NCI-H1092 (cell line): ENCODE data around the gene CCDC88C.

ENCODE experiments used
- DNase-seq: peaks from one replicate; lab custom pipeline; 2025; lab: John Stamatoyannopoulos, UW

The CCDC88C gene

DNA sequence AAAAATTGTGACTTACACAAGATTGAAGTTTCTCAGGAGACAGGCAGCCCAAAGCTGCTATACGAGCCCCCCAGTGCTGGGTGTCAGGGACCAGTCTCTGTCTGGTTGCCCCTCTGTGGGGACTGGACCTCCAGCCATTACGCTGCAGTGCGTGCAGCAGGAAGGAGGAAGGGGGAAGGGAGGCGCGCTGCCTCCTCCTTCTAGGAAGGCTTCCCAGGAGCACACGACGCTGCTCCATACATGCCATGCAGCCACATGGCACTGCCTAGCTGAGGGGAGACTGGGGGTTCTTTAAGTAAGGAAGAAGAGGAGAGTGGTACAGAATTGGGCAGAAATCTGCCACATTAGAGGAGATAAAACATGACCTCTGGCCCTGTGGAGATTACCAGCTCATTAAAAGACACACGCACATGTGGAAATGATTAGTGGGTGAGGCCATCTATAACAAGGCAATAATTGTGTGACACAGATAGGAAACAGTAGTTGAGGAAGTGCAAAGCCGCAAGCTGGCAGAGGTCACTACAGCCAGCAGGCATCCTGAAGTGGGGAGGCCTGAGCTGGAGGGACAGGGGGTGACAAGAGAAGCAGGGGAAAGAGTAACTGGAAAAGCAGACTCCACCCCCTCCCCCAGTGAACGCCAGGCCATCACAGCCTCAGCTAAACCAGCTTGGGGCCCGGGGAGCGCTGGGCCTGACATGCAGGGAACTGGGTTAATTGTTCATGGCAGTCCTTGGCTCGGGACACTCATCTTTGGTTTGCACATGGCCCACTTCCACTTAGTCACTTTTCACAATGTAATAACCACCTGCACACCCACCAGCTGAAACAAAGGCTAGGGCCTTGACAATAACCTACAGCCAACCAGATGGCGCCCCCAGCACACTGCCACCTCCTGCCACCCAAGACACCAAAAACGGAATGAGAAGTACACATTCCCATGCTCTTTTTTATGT is 39.6 kb downstream of the CCDC88C start:
- no peak for DNase-seq

DNA sequence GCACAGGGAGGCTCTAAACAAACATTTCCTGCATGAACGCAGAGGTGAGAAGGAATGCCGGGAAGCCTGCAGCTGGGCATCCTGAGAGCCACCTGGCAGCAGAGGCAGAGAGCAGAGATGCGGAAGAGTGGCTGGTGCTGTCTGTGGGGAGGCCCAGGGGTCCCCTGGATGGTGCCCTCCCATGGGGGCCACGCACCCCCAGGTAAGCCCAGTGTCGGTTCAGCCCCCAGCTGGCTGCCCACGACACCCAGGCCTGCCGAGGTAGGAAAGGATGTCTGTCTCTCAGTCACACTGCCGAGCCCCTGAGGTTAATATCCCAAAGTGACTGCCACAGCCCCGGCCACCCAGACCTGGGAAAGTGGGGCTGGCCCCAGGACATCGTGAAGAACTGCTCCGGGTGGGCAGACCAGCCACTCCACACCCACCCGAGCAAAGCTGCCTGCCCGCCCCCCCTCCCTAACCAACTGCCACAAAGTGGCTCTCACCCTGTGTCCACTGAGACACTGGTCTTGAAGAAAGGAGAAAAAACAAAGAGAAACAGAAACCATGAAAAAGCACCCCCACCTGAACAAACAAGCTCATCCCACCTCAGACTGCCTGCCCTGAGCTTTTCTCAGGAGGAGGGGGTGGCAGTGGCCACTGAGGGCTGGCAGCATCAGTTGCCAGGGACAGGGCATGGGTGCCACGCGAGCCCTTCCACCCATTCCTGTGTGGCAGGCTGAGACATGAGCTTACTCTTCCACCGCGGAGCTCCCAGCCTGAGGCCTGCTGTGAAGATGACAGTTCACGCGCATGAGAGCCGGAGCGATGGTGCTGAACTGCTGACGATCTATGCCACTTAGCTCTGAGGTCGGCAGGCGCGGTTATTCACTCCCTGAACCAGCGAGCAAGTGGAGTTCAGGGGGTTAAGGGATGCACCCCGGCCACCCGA is 40.8 kb downstream of the CCDC88C start:
- no peak for DNase-seq

DNA sequence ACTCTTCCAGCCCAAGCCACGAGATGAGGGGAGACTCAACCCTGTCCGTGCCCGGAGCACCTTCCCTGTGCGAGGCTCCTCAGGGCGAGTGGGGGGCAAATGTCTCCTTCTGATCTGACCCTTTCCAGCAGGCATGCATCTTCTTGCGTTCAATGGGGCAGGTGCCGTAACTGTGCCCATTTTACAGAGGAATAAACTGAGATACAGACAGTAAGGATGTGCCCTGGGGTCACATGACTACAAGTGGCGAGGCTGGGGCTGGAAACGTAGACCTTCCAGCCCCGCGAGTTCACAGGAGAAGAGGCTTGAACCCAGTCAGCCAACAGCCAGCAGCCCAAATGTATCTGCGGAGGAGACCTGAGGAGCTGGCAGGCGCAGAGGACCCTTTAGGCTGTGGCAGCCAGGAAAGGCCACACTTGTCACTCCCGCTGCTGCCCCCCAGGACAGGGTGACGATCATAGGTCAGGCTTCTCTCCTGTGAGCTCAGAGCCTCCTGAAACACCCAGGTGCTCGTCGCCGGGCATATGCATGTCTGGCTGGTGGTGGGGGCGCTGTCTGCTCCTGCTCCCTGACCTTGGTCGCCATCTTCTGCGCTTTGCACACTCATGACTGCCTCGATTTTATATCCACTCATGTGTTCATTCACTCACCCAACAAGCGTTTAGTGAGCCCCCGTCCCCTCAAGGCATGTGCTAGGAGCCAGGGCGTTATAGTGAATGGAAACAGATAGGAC is 41.7 kb downstream of the CCDC88C start:
- DNase-seq = no peak

DNA sequence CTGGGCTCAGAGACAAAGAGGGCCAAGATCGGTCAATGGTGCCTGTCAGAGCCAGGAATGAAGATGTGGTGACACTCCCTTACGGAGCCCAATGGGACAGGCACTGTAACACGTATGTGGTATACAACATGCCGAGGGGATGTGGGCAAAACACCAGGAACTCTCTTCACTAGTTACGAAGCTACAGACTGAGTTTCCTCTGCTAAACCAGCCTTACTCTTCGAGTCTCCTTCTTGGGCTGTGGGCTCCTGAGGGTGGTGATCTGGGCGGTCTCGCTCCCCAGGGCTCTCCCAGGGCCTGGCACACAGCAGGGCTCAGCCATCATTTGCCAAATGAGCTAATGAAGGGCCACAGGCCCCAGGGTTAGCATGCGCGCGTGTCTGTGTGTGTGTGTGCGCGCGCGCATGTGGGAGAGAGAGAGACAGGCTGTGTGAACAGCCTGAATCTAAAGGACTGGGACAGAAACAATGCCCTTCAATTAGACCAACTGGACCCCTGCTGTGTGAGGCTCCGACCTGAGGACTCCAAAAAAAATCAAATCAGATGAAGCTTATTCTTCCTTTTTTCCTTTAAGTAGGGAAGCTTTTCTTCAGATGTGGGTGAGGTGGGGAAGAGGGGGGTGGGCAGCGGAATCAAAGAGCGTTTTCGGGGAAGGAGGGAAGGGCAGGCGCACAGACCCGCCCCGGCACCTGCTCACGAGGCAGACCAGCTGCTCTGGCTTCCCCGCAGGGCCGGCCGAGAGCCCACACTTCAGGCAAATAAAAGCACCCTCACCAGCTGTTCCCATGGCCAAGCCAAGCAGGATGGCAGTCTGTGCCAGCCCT is 42.5 kb downstream of the CCDC88C start:
- peak; percentile 88 for DNase-seq

DNA sequence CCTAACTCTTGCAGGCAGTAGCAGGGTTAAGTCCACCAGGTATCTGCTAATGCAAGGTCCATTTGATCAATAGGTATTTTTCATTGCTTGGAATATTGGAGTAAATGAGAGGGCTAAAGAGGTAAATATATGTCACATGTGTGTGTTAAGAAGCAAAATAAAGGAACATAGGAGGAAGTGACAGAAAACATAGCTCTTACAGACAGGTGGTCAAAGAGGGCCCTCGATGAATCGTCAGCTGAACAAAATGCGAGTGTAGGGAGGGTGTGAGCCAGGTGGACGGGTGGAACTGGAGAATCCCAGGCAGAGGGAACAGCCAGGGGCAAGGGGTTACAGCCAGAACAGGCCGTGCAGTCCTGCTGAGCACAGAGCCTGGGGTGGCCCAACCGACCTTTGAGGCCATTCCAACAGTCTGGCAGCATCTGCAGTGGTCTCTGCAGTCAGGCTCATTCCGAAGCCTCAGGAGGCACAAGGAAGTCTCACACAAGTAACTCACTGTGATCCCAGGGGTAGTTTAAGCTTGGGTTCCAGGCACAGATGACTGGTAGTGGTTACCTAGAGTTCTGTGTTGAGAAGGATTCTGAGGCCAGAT is 43.2 kb downstream of the CCDC88C start:
- DNase-seq = no peak

DNA sequence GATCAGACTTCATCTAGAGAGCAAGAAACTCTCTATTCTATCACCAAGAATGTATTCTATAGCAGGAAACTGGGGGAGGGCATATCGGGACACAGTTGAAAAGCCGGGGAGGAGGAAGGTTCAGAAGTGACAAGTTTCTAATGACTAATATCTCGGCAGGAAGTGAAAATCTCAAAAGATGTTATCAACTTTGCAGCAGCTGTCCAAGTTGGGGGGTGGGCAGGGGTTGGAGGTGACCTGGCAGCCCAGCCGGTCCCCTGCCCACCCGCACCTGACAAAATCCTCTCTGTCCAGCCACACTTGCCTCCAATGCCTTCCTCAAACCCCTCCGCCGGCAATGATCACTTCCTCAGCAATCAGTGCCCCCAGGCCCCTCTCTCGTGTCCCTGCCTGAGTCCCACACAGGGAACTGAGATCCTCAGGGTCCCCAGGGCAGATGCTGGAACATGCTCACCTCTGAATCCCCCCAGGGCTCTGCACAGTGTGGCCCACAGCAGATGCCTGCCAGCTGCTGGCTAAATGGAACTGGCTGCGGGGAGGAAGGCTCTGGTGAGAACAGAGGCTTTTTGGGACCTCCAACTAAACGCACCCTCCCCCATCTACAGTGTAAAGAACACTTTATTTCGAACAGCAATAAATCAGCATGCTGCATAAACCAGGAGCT is 43.9 kb downstream of the CCDC88C start:
- peak; percentile 31 for DNase-seq

DNA sequence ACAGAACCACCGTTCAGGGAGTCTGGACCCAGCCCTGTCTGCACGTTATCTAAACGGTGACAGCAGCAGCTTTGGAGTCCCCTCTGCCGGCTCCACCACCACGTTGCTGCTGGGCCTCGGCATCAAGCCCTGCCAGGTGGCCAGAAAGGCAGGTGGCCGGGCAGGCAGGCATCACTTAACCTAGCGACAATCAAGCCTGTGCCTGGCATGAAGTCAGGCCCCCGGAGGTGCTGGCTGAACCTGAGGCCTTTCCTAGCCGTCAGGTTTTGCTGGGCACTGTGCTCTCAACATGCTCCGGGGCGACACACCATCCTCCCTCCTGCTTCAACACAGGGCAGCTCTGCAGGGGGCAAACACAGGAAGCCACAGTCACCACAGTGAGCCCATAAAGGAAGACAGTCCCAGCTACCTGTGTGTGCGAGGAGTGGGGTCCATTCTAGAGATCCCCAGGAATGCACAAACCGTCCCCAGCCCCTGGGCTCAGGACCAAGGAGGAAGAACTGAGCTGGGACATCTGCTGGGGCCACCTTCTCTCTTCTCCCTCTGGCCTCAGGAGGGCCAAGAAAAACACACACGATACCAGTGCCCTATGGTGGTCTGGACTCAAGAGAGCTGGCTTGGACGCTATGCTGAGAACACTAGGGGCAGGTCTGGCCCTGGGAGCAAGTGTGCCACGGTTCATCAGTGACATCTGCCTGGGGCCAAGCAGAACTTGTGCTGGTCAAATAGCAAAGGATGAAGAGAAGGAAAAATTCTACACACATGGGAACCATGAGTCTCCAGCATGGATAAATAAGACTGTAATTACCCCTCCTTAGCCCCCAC is 44.7 kb downstream of the CCDC88C start:
- DNase-seq = peak; percentile 54

DNA sequence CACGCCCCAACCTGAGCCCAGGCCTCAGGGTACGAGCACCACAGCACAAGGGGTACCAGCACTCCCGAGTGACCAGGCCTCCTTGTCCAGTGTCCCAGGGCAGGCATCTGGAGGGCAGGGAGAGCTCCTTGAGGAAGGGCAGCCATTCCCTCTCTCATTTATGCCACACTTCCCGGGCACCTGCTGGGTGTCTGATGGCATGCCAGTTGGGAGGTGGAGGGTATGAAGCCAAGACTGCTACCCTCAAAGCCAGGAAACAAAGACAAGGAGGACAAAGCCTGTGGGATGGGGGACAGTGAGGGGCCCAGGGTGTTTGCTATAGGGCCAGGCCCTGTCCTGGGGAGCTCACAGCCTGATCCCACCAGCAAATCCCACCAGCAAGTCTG is 45.6 kb downstream of the CCDC88C start:
- DNase-seq = no peak

DNA sequence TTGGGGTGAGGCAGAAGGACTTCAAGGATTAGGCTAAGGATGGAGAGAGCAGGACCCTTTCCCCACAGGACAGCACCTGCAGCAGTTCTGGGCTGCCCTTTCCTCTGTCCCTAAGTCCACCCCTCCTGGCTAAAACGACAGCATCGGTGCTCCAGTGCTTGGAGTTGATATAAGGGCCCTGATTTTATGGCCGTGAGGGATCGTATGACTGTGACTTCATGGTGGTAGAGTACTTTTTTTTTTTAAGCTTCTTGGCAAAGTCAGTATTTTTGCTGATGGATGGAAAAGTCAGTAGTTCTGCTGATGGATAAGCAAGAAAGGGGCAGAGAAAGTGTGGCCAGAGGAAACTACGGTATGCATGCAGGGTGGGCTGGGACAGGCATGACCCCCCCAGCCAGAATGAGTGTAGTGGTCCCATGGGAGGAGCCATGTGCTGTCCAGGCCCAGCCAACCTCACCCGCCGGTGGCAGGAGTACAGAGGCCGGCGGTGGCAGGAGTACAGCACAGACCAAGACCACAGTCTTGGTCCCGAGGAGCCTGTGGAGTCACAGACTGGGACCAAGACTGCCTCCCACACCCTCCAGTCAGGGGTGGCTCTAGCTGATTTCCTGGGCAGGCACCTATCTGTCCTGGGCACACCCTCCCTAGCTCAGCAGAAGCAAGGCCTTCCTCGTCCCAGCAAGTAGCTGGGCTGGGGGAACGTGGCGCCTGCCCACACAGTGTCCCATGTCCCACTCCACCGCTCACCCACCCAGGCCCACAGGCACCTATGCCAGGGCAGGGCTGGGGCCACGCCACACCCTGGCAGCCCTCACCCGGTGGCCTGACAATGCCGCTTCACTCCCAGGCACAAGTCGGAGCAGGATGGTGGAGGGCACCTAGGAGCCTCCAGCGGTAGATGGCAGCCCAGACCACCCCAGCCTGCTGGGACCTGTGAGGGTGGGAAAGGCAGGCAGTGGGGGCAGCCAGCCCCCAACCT is 46.3 kb downstream of the CCDC88C start:
- no peak for DNase-seq

DNA sequence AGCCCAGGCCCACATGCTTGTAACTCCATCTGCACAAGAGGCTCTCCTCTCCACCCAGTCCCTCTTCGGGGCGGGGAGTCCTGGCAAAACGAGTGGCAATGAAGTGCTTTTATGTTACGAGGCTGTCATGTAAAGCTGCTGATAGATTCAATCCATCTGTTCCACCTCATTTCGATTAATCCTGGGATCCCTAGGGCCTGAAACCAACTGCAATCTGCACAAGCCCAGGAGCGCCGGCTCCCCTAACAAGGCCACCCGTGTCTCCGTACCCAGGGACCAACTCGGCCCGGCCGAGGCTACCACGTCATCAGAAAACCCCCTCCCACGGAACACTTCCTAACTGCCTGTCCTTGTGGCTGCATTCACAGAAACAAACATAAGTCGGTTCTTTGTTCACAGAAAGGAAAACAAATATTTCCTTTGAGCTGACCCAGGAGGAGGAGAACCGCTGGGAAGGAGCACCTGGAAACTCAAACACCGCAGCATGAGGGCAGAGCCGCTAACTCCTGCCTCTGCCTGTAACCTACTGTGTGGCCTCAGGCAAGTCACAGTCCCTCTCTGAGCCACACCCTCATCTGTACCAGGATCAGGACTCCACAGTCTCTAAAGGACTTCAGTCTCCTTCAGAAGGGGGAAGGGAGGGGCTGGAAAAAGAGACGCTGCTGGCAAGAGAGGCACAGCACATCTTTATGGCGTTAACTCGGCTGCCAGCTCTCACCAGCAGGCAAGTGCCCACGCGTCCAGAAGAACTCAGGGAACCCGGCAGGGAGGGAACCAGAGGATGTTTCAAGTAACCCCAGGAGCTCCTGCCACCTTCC is 47.8 kb downstream of the CCDC88C start:
- DNase-seq = peak; percentile 72

DNA sequence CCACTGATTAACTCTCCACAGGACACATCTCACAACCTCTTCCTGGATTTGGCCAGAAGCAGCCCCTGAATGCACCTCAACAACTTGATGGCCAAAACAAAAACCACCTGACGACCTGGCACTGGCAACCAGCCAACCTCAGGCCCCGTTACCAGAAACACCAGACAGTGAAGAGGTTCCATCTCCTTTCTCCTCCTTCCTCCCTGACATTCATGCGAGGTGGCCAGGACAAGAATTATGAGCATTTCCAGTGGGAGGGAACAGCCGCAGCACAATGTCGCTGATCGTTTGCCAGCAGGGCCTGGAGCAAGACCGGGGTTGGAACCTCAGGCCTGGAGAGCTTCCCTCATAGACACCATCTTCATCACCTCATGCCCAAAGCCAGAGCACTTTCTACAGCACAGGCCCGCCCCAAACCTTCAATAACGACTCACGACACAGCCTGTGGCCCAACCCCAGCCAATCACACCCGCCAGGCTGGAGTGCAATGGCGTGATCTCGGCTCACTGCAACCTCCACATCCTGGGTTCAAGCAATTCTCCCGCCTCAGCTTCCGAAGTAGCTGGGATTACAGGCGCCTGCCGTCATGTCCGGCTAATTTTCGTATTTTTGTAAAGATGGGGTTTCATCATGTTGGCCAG is 48.7 kb downstream of the CCDC88C start:
- no peak for DNase-seq

DNA sequence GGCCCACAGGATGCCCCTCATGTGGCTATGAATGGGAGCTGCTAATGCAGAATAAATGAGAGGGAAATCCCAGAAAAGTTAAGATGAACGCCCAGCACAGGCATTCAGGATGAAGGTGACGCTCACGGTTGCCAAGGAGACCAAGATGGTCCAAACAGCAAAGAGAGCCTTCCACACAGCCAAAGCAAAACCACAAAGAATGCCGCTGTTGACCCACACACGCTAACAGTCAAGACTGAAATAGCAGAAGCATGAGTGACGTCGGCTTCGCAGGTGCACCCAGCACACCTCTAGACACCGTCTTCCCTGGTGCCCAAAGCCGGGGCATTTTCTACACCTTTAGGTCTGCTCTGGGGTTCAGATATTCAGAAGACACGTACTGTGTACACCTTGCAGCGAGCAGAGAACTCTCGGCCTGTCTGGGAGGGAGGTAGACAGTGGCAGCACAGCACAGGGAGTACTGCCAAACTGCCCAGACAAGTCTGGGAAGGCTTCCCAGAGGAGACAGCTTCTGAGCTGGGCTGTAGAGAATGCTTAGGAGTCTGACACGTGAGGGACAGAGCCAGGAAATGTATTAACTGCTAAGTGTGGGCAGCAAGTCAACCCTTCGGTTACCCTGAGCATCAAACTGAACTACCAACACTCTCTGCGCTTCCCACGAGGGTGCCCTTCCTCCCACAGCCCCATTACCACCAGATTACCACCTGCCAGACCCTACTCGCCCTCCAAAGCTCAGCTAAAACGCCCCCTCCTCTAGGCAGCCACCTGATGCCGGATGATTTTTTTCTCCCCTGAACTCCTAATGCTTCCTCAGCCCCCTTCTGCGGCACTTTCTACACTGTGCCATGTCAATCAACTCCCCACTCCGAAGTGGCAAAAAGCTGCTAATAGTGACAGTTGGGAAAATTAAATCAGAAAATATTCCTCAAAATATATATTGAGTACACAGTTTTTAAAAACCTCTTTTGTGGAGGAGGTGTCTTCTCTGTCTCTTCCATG is 50.1 kb downstream of the CCDC88C start:
- no peak for DNase-seq

DNA sequence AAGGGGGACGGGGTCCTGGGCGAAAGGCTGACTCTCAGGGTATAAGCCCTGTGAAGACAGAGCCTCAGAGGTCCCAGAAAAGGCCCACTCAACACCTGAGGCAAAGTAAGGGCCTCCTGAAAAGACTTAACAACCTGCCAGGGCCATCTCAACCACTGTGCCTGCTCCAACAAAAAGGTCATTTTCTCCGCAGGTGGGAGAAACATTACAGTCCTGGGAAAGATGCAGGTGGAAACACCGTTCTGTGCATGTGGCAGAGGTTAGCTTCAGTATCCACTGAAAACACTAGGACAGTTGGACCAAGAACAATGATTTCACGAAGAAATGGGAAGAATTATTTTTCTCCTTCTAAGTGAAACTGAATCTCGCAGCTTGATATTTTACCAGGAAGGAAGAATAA is 50.9 kb downstream of the CCDC88C start:
- DNase-seq = no peak

DNA sequence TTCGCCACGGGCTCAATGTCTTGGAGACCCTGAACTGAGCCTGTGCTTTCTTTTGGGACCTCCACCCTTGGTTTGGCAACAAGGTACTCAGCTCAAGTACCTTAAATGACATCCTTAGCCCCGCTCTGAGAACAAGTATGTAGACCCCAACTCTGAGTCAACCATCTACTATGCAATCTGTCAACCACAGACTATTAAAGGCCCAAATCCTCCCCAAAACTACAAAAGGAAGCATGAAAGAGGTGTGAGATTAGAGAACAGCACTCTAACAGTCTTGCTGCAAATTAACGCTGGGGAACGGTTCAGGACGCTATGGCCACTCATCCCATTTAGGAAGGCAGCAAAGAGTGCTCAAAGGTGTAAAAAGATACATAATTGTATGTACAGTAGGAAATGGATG is 52.1 kb downstream of the CCDC88C start:
- DNase-seq = no peak

DNA sequence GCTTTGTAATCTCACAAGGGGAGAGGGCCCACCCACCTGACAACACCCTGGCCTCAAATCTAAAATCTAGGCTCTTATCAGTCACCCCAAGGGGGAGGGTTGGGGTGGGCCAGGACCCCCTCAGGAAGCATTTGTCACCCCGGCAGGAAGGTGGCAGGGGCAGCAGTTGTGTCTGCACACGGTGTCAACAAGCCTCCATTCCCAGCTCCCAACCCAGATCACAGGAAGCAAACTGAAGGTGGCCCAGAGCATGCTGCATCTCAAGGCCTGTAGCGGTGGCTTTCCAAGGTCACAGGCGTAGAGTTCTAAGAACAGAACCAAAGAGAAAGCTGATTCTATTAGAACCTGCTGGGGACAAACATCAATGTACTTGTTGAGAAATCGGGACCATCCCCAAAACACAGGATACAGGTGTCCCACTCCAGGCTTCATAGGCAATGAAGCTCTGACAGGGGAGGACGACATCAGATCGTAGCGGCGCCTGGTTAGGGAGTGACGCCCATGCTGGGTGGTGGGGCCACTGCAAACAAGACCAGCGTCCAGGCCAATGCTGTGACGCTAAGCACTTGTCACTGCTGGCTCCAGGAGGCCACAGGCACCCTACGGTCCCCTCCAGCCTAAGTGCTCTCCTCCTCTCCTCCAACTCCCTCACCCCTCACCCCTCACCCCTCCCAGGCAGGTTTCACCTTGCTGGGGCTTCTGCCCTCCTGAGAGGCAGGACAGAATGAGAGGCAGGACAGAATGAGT is 52.9 kb downstream of the CCDC88C start:
- no peak for DNase-seq
